Pulmonary artery endothelial cell (primary cell): Measurements from ENCODE around the gene CREB3L2. TPM values are rescaled to one million over a fixed set of nuclear protein-coding genes. Genes with fewer than 3 reads are reported as not detected.
A peak's percentile ranks its signal among the peaks of the same experiment; 100 is the strongest.
"Not testable (repeated sequence)": the region's sequence is repeated elsewhere in the genome, so short reads cannot be mapped to it uniquely, and the experiment has no call there.

Experiments
- DNase-seq: peaks from one replicate; pipeline ENCODE4 v3.0.0-alpha.2; 2011; ENCODE audit warnings: low read depth, low spot score
- total RNA-seq: library from RNA; depleted of rRNA; stranded (reverse); fragments of >200 nt; gene quantifications from 2 replicates; pipeline ENCODE4 v1.2.3, GENCODE V29; 2014

Gene CREB3L2
- total RNA-seq, 1 donor from 2014 or later = 23.3 TPM

DNA sequence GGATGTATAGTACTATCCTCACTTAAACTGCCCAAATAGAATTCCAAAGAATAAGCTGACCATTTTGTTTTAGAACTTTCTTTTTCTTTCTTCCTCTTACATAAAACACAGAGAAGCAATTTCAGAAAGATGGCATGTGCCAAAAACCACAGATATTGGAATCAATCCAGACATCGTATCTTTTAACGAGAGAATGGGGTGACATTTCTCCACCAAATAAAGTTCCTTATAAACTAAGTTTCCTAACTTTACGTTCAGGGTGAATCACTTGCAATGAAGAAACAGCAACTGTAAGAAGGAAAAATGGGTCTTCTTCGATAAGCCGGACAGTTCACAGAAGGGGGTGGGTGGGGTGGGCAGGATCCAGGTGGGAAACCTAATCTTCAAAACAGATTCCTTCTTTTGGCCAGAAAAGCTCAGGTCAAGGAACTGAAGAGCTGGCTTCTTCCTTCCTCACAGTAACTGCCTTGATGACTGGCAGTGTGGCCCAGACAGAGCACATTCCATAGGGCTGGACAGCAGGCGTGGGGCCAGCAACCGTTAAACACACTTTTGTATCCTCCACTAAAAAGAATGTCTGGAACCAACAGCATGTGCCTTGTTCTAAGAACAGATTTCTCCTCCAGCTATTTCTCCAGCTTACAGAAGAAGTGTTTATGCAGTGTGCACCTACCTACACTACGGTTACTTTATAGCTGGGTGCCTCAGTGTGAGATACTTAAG lies 31.5 kb downstream of the CREB3L2 start:
- DNase-seq = no peak

DNA sequence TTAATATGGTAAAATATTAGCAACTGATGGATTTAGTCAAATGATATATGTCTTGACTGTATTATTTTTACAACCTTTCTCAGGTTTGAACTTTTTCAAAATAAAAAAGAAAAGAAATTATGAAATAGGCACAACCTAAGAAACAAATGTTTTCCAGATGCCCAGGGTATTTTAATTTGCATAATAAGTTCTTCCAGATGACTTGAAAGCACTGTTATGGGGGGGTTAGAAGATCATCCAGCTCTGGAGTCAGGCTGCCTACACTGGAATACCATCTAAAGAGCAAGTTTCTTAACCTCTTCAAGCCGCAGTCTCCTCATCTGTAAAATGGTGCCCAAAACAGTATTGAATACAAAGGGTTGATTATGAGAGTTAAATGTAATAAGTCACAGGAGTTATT lies 32.1 kb downstream of the CREB3L2 start:
- DNase-seq = no peak

DNA sequence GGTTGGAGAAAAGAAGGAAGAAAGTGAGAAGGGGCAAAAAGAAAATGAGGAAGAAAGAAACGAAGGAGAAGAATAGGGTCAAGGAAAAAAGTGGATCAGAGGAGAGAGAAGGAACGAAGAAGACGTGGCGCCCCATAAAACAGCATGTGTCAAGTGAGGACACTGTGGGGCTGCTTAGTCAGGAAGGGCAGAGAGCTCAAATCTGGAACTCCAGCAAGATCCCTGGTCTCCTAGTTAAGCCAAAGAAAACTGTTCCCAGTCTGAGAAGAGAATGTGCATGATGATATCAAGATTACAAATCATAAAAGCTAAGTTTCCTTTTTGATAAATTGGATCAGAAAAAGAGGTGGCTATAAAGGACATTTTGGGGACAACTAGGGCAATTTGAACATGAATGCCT lies 33.0 kb downstream of the CREB3L2 start:
- DNase-seq = no peak

GRCh38 chr7:137968339-137968738 lies 33.5 kb downstream of the CREB3L2 start:
- not testable (repeated sequence) for DNase-seq

DNA sequence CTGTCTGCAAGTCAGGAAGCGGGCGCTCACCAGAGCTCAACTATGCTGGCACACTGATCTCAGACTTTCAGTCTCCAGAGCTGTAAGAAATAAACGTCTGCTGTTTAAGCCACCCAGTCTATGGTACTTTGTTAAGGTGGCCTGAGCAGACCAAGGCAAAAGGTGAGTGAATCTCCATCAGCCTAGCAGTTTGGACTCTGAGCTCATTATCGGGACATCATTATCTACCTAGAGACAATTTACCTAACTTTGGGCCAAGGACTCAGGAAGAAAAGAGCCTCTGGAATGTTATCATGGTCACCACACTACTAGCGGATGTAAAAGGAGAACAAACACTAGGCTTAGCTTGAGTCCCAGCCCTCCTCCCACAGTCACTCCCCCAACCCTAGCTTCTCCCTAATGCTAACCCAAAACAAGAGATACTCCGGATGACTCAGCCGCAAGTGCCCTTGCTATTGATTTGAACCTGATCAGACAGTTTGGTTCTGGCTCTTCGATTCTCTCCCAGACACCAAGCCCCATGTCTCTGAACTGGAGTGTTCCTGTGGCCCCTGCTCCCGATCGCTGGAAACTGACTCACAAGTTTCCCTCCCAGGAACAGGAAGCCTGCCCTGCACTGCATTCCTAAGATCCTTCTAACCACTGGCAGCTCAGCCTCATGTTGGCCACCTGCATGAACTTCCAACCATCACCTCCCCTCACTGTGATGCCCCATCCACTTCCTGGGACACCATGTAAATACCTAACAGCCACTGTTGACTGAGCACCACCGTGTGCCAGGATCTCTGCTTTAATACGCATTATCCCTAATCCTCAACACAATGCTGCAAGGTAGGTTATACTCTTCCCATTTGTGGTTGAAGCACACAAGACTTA lies 34.5 kb downstream of the CREB3L2 start:
- DNase-seq = no peak

DNA sequence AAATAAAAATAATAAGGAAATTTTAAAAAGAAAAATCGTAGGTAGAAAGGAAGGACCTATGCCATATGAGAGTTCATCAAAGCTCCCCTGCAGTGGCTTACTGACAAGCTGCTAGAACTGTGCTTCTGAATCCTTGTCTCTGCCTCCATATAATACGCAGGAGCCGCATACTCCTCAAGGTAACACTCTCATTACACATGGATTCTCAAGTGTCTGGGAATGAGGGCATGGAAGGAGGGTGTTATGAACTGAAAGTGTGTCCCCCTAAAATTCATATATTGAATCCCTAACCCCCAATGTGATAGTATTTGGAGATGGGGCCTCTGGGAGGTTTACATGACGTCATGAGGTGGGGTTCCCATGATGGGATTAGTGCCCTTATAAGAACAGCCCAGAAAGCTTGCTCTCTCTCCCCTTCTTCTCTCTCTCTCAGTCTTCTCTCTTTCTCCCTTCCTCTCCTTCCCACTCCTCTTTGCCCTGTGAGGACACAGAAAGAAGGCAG lies 35.2 kb downstream of the CREB3L2 start:
- no peak for DNase-seq

GRCh38 chr7:137965942-137966640 lies 35.8 kb downstream of the CREB3L2 start:
- DNase-seq = no peak

DNA sequence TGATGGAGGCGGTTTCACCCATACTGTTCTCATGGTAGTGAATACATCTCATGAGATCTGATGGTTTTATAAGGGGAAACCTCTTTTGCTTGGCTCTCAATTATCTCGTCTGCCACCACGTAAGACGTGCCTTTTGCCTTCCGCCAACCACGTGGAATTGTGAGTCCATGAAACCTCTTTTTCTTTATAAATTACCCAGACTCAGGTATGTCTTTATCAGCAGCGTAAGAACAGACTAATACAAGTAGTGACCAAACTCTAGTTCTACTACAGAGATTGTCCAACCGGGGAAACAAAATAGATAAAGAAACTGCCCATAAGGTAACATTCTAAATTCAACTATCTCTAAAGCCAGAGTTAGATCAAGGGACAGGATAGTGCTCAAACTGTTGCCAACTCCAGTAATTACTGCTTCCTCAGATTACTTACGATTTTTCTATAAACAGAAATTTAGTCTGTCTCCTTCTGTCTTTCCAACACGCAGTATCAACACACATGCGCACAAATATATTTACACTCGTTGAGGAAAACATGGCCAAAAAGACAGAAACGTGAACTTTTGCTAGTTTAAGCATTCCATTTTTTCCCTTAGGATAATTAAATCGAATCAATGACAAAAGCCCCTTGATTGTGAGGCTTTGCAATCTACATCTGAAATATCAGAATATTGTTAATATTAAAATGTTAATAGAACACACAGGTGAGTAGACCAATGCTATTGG lies 36.9 kb downstream of the CREB3L2 start:
- DNase-seq = no peak

DNA sequence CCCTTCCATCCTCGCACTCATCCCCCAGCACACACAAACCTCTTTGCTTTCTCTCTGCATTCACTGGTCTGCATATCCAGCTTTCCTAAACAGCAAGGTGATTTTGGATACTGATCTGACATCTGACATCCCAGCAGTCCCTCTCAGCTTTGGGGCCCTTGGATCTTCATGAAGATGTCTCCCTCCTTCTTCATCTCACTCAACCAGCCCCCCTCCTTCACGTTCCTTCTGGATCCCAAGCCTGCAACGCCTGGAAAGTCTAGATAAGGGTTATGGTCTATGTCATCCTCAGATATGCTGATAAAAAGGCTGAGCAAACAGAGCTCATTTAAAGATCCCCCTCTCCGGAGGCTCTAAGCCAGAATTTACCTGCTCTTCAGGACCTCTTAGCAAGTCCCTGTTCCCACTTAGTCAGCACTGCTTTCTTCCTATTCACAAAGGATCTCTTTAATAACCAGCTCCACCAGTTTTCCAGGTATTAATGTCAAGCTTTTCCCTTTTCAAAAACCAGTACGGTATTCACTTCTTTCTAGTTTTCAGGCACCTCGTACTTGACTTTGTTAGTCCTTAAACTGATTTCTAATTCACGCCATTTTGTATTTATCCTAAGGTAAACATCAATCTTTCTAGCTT lies 38.9 kb downstream of the CREB3L2 start:
- DNase-seq = no peak

DNA sequence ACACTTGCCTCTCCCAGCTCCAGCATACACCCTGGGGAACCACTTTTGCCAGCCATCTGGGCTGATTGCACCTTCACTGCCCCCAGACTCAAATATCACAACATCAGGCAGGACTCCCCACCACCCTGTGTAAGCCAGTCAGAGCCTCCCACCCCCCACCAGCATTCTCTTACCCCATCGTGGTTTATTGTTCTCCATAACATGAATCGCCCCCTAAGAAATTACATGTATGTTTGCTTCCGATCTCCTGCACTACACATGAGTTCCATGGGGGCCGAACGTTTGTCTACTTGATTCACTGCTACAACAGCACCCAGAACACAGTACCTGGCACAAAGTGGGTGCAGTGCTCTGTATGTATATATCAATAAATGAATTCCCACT lies 39.4 kb downstream of the CREB3L2 start:
- no peak for DNase-seq

GRCh38 chr7:137961200-137962177 lies 40.4 kb downstream of the CREB3L2 start:
- no peak for DNase-seq

DNA sequence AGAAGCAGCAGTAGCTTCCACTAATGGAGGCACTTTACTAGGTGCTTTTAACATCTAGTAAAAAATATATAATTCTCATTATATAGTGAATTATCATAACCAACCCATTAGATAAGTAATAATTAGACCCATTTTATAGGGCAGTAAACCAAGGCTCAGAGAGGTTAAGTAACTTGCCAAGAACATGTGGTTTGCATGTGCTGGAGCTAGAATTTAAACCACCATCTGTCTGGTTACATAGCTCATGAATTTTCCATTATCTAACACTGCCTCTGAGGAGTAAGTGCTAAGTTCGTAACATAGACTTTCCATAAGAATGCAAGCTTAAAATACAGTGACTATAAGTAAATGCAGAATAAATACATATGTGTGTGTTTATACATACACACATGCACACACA lies 41.9 kb downstream of the CREB3L2 start:
- no peak for DNase-seq

- no peak for DNase-seq
These were observed 43.1 kb downstream of the CREB3L2 start for GRCh38 chr7:137958470-137959431.

- no peak for DNase-seq
These were observed 44.0 kb downstream of the CREB3L2 start for GRCh38 chr7:137957887-137958286.

DNA sequence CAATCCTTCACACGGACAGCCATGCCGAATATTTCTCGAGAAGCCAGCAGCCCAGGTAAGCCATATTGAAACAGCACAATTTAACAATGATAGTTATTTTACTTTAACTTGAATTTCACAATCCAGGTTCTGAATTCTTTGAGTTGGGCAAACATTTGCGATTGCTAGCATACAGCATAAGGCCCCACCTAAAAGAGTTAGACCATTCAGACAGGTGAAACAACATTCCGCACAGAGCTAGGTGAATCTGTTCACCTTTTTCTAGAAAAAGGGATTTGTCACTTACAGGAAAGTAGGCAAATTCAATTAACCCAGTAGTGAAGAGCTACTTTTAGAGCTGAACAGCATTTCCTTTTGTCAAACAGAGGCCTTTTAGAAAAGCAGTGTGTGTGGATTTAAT lies 45.3 kb downstream of the CREB3L2 start:
- no peak for DNase-seq

DNA sequence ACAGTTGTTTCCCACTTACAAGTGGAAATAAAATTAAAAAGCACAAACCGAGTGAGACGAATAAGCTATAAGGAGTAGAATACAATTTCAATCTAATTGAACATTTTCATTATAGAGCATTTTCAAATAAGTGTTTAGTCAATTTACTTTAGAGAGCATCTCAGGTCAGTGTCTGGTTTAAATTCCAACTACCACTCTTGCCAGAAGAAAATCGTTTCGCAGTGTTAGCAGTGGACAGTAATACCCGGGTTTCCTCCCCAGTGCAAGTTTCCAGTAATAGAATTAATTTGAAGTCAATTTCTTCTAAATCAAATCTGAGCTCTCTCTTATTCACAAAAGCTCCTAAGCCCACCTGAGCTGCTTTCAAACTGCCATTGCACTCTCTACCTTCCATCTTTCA lies 45.7 kb downstream of the CREB3L2 start:
- no peak for DNase-seq

GRCh38 chr7:137954614-137955013 lies 47.3 kb downstream of the CREB3L2 start:
- DNase-seq = no peak

- DNase-seq = peak; percentile 30
These were observed 48.0 kb downstream of the CREB3L2 start for GRCh38 chr7:137953665-137954470.
